HepG2 (cell line): ENCODE results near the gene CCDC142. TPM values are rescaled to one million over a fixed set of nuclear protein-coding genes. Genes with fewer than 3 reads are reported as not detected.

Source experiments
- ATRX ChIP-seq: sonication (generic); formaldehyde crosslinking; IDR thresholded peaks from 2 replicates; pipeline ENCODE4 v1.4.0; 2020; ENCODE audit warnings: missing genetic modification reagents, borderline replicate concordance
- CEBPG ChIP-seq: IDR thresholded peaks from 2 replicates; pipeline ENCODE4 v1.6.1; 2016
- CENPX ChIP-seq: sonication (generic); formaldehyde crosslinking; IDR thresholded peaks from 2 replicates; pipeline ENCODE4 v1.9.0; 2021; ENCODE audit warnings: mild to moderate bottlenecking, missing genetic modification reagents, moderate library complexity
- CTCF ChIP-seq: sonication (generic); formaldehyde crosslinking; IDR thresholded peaks from 2 replicates; pipeline ENCODE4 v1.5.0; 2020; ENCODE audit warnings: mild to moderate bottlenecking, missing genetic modification reagents, moderate library complexity
- ETV6 ChIP-seq: sonication (generic); formaldehyde crosslinking; conservative IDR thresholded peaks from 2 replicates; pipeline ENCODE4 v1.4.0; 2020; ENCODE audit warnings: missing genetic modification reagents
- FOXJ3 ChIP-seq: sonication (generic); formaldehyde crosslinking; IDR thresholded peaks from 2 replicates; pipeline ENCODE4 v1.4.0; 2020; ENCODE audit warnings: missing genetic modification reagents, mild to moderate bottlenecking, borderline replicate concordance
- HIVEP1 ChIP-seq: sonication (generic); formaldehyde crosslinking; IDR thresholded peaks from 2 replicates; pipeline ENCODE4 v1.4.0; 2020; ENCODE audit warnings: mild to moderate bottlenecking, missing genetic modification reagents
- HNRNPH1 ChIP-seq: fragments of 200-400 bp; formaldehyde crosslinking; optimal IDR thresholded peaks from 2 replicates; pipeline ENCODE3; 2017; ENCODE audit warnings: mild to moderate bottlenecking, low read depth, low read length
- KAT7 ChIP-seq: IDR thresholded peaks from 2 replicates; pipeline ENCODE4 v1.6.1; 2018; ENCODE audit warnings: borderline replicate concordance, missing compliant biosample characterization
- KLF9 ChIP-seq: IDR thresholded peaks from 2 replicates; pipeline ENCODE4 v1.6.1; 2016; ENCODE audit warnings: low read depth
- MAX ChIP-seq: IDR thresholded peaks from 2 replicates; pipeline ENCODE4 v1.6.1; 2012; ENCODE audit warnings: inconsistent platforms
- MNT ChIP-seq: fragments of 450-650 bp; IDR thresholded peaks from 2 replicates; pipeline ENCODE4 v1.6.1; 2016
- PHB2 ChIP-seq: fragments of 450-650 bp; IDR thresholded peaks from 2 replicates; pipeline ENCODE4 v1.6.1; 2018; ENCODE audit not compliant: partially characterized antibody
- PPARG ChIP-seq: conservative IDR thresholded peaks from 2 replicates; pipeline ENCODE4 v1.6.1; 2016; ENCODE audit warnings: missing biosample characterization, missing genetic modification reagents
- PREB ChIP-seq: sonication (generic); formaldehyde crosslinking; IDR thresholded peaks from 2 replicates; pipeline ENCODE4 v1.4.0; 2020; ENCODE audit warnings: missing genetic modification reagents
- RELA ChIP-seq: sonication (generic); formaldehyde crosslinking; IDR thresholded peaks from 2 replicates; pipeline ENCODE4 v1.4.0; 2020; ENCODE audit warnings: missing genetic modification reagents
- TBX2 ChIP-seq: sonication (generic); formaldehyde crosslinking; IDR thresholded peaks from 2 replicates; pipeline ENCODE4 v1.5.0; 2020; ENCODE audit warnings: missing genetic modification reagents, mild to moderate bottlenecking, borderline replicate concordance
- YEATS2 ChIP-seq: sonication (generic); formaldehyde crosslinking; IDR thresholded peaks from 2 replicates; pipeline ENCODE4 v1.4.0; 2020; ENCODE audit warnings: missing genetic modification reagents, borderline replicate concordance
- ZBTB42 ChIP-seq: sonication (generic); formaldehyde crosslinking; IDR thresholded peaks from 2 replicates; pipeline ENCODE4 v1.5.0; 2020; ENCODE audit warnings: mild to moderate bottlenecking, missing genetic modification reagents
- ZGPAT ChIP-seq: IDR thresholded peaks from 2 replicates; pipeline ENCODE4 v1.6.1; 2016; ENCODE audit warnings: mild to moderate bottlenecking
- ZMYM3 ChIP-seq: sonication (generic); formaldehyde crosslinking; IDR thresholded peaks from 2 replicates; pipeline ENCODE4 v1.5.1; 2020; ENCODE audit warnings: mild to moderate bottlenecking, missing genetic modification reagents
- ZNF383 ChIP-seq: sonication (generic); formaldehyde crosslinking; IDR thresholded peaks from 2 replicates; pipeline ENCODE4 v1.4.0; 2020; ENCODE audit warnings: missing genetic modification reagents, mild to moderate bottlenecking, borderline replicate concordance
- ZNF552 ChIP-seq: sonication (generic); formaldehyde crosslinking; IDR thresholded peaks from 2 replicates; pipeline ENCODE4 v1.9.0; 2022; ENCODE audit warnings: missing genetic modification reagents, mild to moderate bottlenecking, borderline replicate concordance
- ZNF556 ChIP-seq: sonication (generic); formaldehyde crosslinking; IDR thresholded peaks from 2 replicates; pipeline ENCODE4 v1.4.0; 2020; ENCODE audit warnings: mild to moderate bottlenecking, missing genetic modification reagents, borderline replicate concordance
- ZSCAN31 ChIP-seq: sonication (generic); formaldehyde crosslinking; IDR thresholded peaks from 2 replicates; pipeline ENCODE4 v1.5.0; 2020; ENCODE audit warnings: low read depth, mild to moderate bottlenecking, missing genetic modification reagents
- polyA plus RNA-seq, 8 experiments: library from polyadenylated mRNA; depleted of rRNA in 3 of 8; stranded (reverse) in 7 of 8; unstranded in 1 of 8; fragments of >200 nt; fragmentation: Illumina TruSeq in 4 of 8; extraction: Trizol in 4 of 8; gene quantifications; 2 replicates each; pipeline versions ENCODE4 v1.2.1 to v1.2.3, GENCODE V29; 2011 to 2016; ENCODE audit warnings: low read depth in 4 of 8, missing spikeins in 1 of 8, mixed read lengths in 1 of 8; ENCODE audit not compliant: insufficient read depth in 1 of 8
- total RNA-seq, 5 experiments: library from RNA; depleted of rRNA; stranded (reverse); fragments of >200 nt; fragmentation: Illumina TruSeq; extraction: Trizol; gene quantifications; 2 replicates each; pipeline ENCODE4 v1.2.3, GENCODE V29; 2016; ENCODE audit warnings: low read depth in 1 of 5

The CCDC142 gene
- total and polyA plus RNA-seq, 2 of the 13 experiments (the other 11 are each of a cell fraction or from before 2014, with no cell fraction given) = 14.7 to 30.4 TPM

- TF ChIP-seq CTCF (CRISPR knock-in tag) (peak; percentile 36), KAT7 (peak; percentile 92), MNT (peak; percentile 83), ZGPAT (peak; percentile 99), FOXJ3 (CRISPR knock-in tag) (peak; percentile 79; the same call in 1 of the 2 replicates), ZSCAN31 (CRISPR knock-in tag) (peak; percentile 95), CENPX (CRISPR knock-in tag) (no peak), HIVEP1 (CRISPR knock-in tag) (peak; percentile 97), PPARG (CRISPR knock-in tag) (peak; percentile 80), CEBPG (peak; percentile 69), ATRX (CRISPR knock-in tag) (no peak; the same call in 1 of the 2 replicates), PHB2 (no peak), ZMYM3 (peak; percentile 85; the same call in 1 of the 2 replicates), HNRNPH1 (no peak), ZNF552 (CRISPR knock-in tag) (no peak; the same call in 1 of the 2 replicates), ZBTB42 (CRISPR knock-in tag) (no peak), ZNF383 (CRISPR knock-in tag) (no peak), RELA (CRISPR knock-in tag) (peak; percentile 96), MAX (peak; percentile 94), ETV6 (CRISPR knock-in tag) (peak; percentile 94), TBX2 (CRISPR knock-in tag) (peak; percentile 85), PREB (CRISPR knock-in tag) (no peak), KLF9 (peak; percentile 100), ZNF556 (CRISPR knock-in tag) (peak; percentile 97; the same call in 1 of the 2 replicates), YEATS2 (CRISPR knock-in tag) (peak; percentile 97)
These were observed 27.9 kb downstream of the CCDC142 start, which contains the start of gene INO80B (continued) for GRCh38 chr2:74454654-74455511.
